Spinal cord (tissue), 10 donors: Measurements from ENCODE around the gene BMS1. TPM values are rescaled to one million over a fixed set of nuclear protein-coding genes. Genes with fewer than 3 reads are reported as not detected.
A peak's percentile ranks its signal among the peaks of the same experiment; 100 is the strongest.
"Not testable (repeated sequence)": the region's sequence is repeated elsewhere in the genome, so short reads cannot be mapped to it uniquely, and the experiment has no call there.

Experiments used
- DNase-seq, 6 donors: peaks; one replicate each; pipeline versions ENCODE4 v3.0.0 to v3.0.0-alpha.2; 2013 to 2015; ENCODE audit warnings: low spot score in 6 of 6, low read depth in 4 of 6
- H3K27ac ChIP-seq: one replicate; pipeline ENCODE4 v1.5.1; 2013; ENCODE audit warnings: low read depth, low read length, control low read depth
- H3K27me3 ChIP-seq: one replicate; pipeline ENCODE4 v1.6.1; 2013; ENCODE audit warnings: low read length; ENCODE audit not compliant: control insufficient read depth, insufficient read depth
- H3K36me3 ChIP-seq: one replicate; pipeline ENCODE4 v1.6.1; 2013; ENCODE audit warnings: low read length; ENCODE audit not compliant: control insufficient read depth, insufficient read depth
- H3K4me1 ChIP-seq: one replicate; pipeline ENCODE4 v1.6.1; 2013; ENCODE audit warnings: low read length; ENCODE audit not compliant: control insufficient read depth, insufficient read depth
- H3K4me3 ChIP-seq: one replicate; pipeline ENCODE4 v1.5.1; 2013; ENCODE audit warnings: low read depth, low read length, control low read depth
- H3K9me3 ChIP-seq: one replicate; pipeline ENCODE4 v1.6.1; 2013; ENCODE audit warnings: low read length; ENCODE audit not compliant: control insufficient read depth, insufficient read depth
- WGBS: methylation state at CpG from one replicate; pipeline ENCODE4 v1.1.5; 2013; ENCODE audit warnings: missing lambda C conversion rate; ENCODE audit not compliant: insufficient coverage; 5-methylcytosine and 5-hydroxymethylcytosine counted together
- polyA plus RNA-seq, 2 donors: library from polyadenylated mRNA; unstranded; fragments of 120-200 nt; gene quantifications; one replicate each; pipeline ENCODE4 v1.2.1, GENCODE V29; 2013; ENCODE audit not compliant: insufficient read length in 2 of 2
- total RNA-seq, 2 donors: library from RNA; depleted of rRNA in 1 of 2; stranded (reverse); fragments of 120-200 nt in 1 of 2; fragments of >200 nt in 1 of 2; gene quantifications; one replicate each; pipeline versions ENCODE4 v1.2.3 to v1.2.4, GENCODE V29; 2013 to 2014
- donor health status: healthy.

The BMS1 gene
- total and polyA plus RNA-seq, 4 donors, result 13.4 to 17.6 (median 14.6) TPM

DNA sequence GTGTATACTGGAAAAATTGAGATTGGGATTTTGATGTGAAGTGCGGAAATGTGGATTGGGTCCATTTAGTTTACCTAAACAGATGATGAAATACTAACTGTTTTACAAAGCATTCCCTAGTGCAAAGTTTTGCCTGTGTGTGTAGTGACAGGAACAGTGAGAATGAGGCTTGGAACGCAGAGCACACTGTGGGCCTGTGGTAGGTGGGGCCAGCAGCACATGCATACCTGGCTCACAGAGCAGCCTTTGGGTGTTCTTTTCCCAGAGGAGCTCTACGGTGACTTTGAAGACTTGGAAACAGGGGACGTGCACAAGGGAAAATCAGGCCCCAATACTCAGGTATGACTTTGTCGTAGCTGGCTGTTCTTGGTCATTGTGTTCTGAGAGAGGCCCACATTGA is 33.7 kb downstream of the BMS1 start:
- H3K4me1 ChIP-seq, H3K9me3 ChIP-seq, H3K36me3 ChIP-seq, DNase-seq, H3K27me3 ChIP-seq, H3K4me3 ChIP-seq, H3K27ac ChIP-seq: not testable (repeated sequence)
- WGBS, result 52% methylated on average over 3 of the region's 5 CpGs

DNA sequence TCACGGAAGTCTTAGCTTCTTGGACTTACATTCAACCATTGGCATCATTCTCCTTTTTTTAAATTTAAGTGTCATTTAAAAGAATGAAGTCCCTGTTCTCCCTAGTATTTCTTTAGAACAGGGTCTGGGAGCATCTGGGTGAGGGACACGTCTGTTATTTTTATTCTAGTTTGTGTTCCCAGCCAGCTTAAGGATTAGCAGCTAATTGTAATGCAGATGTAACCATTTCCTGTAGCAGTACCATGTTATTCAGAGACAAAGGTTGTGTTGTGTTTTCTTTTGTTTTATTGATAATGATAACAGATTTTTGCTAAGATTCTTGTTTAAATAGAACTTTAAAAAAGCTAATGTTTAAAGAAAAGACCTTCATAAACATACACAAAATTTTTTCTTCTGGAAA is 34.3 kb downstream of the BMS1 start:
- WGBS, result no CpG with 5 or more reads among the region's 2 CpGs
- Histone ChIP-seq H3K9me3 (no peaks in the 10 kb centered on the region), H3K27ac (no peak overlapping the region), H3K36me3 (peaks cover 6% of the 10 kb centered on the region), H3K4me3 (no peak overlapping the region), H3K4me1 (no peaks in the 10 kb centered on the region), H3K27me3 (no peaks in the 10 kb centered on the region)
- no peak for DNase-seq

DNA sequence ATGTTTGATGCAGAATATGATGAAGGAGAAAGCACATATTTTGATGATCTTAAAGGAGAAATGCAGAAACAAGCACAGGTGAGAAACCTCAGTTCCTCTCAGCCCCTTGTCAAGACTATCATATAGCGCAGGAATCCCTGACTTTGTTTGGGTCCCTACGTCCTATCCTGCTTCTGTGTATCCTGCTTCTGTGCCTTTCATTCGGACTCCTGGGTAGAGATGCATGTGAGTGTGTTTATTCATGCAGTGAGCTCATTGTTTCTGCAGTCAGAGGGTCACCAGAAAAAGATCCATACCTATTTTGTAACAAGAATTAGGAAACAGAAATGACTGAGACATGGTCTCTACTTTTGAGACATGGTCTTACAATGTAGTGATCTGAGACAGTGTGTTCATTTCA is 34.8 kb downstream of the BMS1 start:
- not testable (repeated sequence) for DNase-seq, H3K4me1 ChIP-seq, H3K36me3 ChIP-seq, H3K27ac ChIP-seq, H3K27me3 ChIP-seq, H3K4me3 ChIP-seq, H3K9me3 ChIP-seq
- no CpG with 5 or more reads among the region's 3 CpGs for WGBS

DNA sequence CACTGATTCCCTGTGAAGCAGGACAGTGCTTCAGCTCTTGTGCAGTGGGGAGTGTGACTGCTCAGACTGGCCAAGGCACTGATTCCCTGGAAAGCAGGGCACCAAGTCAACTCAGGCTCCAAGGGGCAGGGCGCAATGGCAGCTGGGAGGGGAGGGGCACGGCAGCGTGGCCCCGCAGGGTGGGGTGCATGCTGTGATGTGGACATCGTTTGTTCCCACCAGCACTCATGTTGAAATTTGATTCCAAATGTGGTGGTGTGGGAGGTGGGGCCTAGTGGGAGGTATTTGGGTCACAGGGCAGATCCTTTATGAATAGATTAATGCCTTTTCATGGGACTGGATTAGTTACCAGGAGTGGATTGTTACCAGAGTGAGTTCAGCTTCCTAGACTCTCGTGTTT is 44.2 kb downstream of the BMS1 start:
- not testable (repeated sequence) for DNase-seq, H3K9me3 ChIP-seq, H3K27ac ChIP-seq, H3K4me3 ChIP-seq, H3K4me1 ChIP-seq, H3K27me3 ChIP-seq
- WGBS, result 85% methylated on average over 4 of the region's 6 CpGs
- peaks cover 26% of the 10 kb centered on the region for H3K36me3 ChIP-seq

DNA sequence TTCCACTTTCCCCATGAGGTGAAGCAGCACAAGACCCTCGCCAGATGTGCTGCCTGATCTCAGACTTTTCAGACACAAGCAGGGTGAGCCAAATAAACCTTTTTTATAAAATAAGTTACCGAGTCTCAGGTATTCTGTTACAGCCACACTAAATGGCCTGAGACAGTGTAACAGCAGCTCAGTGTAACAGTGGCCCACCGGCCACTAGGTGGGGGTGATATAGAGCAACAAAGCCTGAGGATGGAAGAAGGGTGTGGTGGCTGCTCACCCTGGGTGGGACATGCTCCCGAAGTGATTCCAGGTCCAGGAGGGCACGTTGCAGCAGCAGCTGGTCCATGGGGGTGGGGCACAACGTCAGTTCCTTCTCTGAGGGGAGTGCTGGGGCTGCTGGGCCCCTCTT is 44.6 kb downstream of the BMS1 start:
- no peaks in the 10 kb centered on the region for H3K4me1 ChIP-seq
- H3K9me3 ChIP-seq, result no peaks in the 10 kb centered on the region
- no peak overlapping the region for H3K27ac ChIP-seq
- DNase-seq, result peak in 1 of 6 donors; percentile 10
- H3K4me3 ChIP-seq, result no peak overlapping the region
- 71% methylated on average over 3 of the region's 6 CpGs for WGBS
- H3K36me3 ChIP-seq, result peaks cover 26% of the 10 kb centered on the region
- H3K27me3 ChIP-seq, result no peaks in the 10 kb centered on the region

DNA sequence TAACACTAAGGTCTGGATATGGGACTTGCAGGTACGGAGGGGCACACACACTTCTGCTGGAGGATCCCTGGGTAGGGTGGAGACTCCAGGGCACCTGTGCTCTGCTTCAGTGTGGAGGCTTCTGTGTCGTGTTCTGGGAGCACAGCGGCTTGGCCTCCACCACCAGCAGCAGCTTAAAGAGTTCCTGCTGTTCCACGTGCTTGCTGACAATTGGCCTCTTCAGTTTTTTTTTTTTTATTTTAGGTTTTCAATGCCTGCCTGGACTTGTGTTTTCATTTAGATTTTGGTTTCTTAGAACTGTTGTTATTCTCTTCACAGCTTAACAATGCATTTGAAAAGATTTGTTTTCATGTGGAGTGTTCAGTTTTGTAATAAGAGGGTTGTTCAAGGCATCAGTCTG is 45.8 kb downstream of the BMS1 start:
- H3K9me3 ChIP-seq, DNase-seq, H3K27ac ChIP-seq, H3K4me3 ChIP-seq, H3K27me3 ChIP-seq, H3K4me1 ChIP-seq: not testable (repeated sequence)
- H3K36me3 ChIP-seq, result peaks cover 26% of the 10 kb centered on the region
- 75% methylated on average over 3 of the region's 4 CpGs for WGBS

DNA sequence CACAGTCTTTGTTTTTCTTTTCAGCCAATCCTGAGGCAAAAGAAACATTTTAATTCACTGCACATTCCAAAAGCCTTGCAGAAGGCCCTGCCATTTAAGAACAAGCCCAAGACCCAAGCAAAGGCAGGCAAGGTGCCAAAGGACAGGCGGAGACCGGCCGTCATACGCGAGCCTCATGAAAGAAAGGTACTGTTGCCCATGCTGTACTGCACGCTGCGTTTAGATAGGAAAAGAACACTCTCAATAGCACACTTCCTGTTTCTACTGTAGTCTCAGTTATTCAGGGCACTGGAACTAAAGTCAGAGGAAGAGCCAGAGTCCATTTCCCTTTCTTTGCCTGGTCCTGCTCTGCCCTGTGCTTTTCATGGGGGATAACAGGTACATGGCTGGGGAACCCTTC is 47.6 kb downstream of the BMS1 start:
- peak in 2 of 6 donors; percentile 44 to 49 for DNase-seq
- no peaks in the 10 kb centered on the region for H3K9me3 ChIP-seq
- H3K4me3 ChIP-seq, result no peak overlapping the region
- H3K27ac ChIP-seq, result no peak overlapping the region
- H3K4me1 ChIP-seq, result no peaks in the 10 kb centered on the region
- peaks cover 16% of the 10 kb centered on the region for H3K36me3 ChIP-seq
- H3K27me3 ChIP-seq, result no peaks in the 10 kb centered on the region
- 43% methylated on average over 7 of the region's 7 CpGs for WGBS

DNA sequence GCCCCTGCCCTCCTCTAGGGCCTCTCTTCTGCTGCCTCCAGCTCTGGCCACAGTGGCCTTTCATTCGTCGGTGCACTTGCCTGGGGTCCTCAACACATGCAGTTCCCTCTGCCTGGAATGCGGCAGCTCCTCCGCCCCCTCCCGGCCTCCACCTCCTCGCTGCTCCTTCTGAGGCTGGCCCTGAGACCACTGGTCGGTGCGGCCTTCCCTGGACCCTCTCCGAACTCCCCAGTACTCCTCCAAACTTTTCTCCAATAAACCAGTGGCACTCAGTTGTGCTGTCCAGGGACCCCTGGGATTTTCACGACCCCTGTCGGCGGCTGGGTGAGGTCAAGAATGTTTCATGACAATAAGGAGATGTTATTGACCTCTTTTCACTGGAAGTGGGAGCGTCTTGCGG is 53.5 kb downstream of the BMS1 start:
- WGBS, result 35% methylated on average over 9 of the region's 14 CpGs
- H3K4me1 ChIP-seq, result peaks cover 12% of the 10 kb centered on the region
- H3K4me3 ChIP-seq, result no peak overlapping the region
- no peaks in the 10 kb centered on the region for H3K36me3 ChIP-seq
- peaks cover 19% of the 10 kb centered on the region for H3K27me3 ChIP-seq
- H3K27ac ChIP-seq, result no peak overlapping the region
- H3K9me3 ChIP-seq, result no peaks in the 10 kb centered on the region
- DNase-seq, result no peak

DNA sequence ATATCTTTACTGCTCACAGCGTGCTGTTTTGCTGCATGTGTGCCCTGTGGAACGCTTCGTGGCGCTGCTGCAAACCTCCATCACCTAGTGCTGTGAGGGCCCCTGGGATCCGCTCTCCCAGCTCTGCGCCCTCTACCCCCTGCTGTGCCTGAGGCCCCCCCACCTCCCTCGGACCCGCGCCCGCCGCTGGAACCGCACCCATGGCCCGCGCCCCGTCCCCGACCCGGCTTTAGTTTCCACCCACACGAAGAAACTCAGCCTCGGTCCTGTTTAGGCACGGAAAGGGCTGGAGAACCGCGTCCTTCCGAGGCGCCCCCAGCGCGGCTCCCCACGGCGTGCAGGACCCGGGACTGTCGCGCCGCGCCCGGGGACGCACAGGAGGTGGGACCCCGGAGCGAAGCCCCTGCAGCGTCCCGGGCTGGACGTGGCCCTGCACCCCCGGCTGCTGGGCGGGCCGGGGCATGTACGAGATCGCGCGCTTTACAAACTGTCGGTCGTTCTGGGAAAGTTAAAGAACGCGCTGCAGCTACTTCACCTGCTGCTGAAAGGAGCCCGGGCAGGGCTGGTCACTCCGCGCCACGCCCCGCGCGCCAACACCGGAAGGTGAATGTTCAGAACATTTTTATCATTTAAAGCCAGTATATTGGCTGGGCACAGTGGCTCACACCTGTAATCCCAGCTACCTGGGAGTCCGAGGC is 54.3 kb downstream of the BMS1 start:
- no peaks in the 10 kb centered on the region for H3K9me3 ChIP-seq
- peak in 3 of 6 donors; percentile 6 to 68 (median 24) for DNase-seq
- peaks cover 19% of the 10 kb centered on the region for H3K27me3 ChIP-seq
- peaks cover 12% of the 10 kb centered on the region for H3K4me1 ChIP-seq
- no peak overlapping the region for H3K27ac ChIP-seq
- H3K4me3 ChIP-seq, result no peak overlapping the region
- WGBS, result 3% methylated on average over 52 of the region's 60 CpGs
- H3K36me3 ChIP-seq, result no peaks in the 10 kb centered on the region

DNA sequence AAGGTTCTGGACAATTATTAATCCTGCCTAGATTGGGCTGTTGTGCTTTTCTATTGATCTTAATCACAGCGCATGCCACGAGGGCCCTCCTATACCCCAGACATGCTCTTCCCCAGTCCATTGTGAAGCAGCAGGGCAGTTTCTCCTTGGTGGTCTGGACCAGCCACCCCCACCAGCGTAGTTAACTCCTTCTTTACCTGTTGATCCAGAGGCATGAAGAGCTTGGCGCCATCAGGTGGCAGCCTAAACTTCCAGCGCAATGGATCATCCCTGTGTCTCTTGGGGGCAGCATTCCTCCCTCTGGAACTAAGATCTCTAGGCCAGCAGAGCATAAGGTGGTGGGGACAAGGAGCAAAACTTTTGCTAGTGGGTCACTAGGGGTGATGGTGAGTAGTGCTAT is 62.2 kb downstream of the BMS1 start:
- not testable (repeated sequence) for H3K4me1 ChIP-seq, DNase-seq, H3K9me3 ChIP-seq, H3K4me3 ChIP-seq, H3K27ac ChIP-seq, H3K36me3 ChIP-seq, H3K27me3 ChIP-seq
- 6% methylated on average over 5 of the region's 5 CpGs for WGBS
